ENCODE measurements around the gene GRAP. TPM values are rescaled to one million over a fixed set of nuclear protein-coding genes. Genes with fewer than 3 reads are reported as not detected.

GRAP gene
- total and polyA plus RNA-seq, 2 experiments from 2014 or later = 0.24 TPM; not detected in 1

GRCh38 chr17:18991531-18992315 is 55.0 kb downstream of the GRAP start:
- peaks cover 22% of the 10 kb centered on the region; the same call in 1 of the 2 replicates for H4K20me1 ChIP-seq (replicated peaks; ENCODE audit: insufficient read depth)
- Mint-ChIP-seq H3K4me3 (no peak overlapping the region), H3K27me3 (ENCODE audit: insufficient read depth, low read depth, poor library complexity) (peaks cover 3% of the 10 kb centered on the region), H3K36me3 (ENCODE audit: low read depth) (peaks cover 31% of the 10 kb centered on the region), H3K27ac (no peak overlapping the region), H3K4me1 (peaks cover 10% of the 10 kb centered on the region; the same call in 2 of the 3 replicates), H3K9me3 (peaks cover 13% of the 10 kb centered on the region; the same call in 2 of the 3 replicates)
- peaks cover 50% of the 10 kb centered on the region for H3K79me2 ChIP-seq (replicated peaks; ENCODE audit: insufficient read depth)
- no peaks in the 10 kb centered on the region for H3F3A ChIP-seq (replicated peaks; ENCODE audit: low read depth)
- no peaks in the 10 kb centered on the region for H3K9me2 ChIP-seq (ENCODE audit: insufficient read depth)
- no peaks in the 10 kb centered on the region for H3K27me3 ChIP-seq (ENCODE audit: insufficient read depth)
- H2AFZ ChIP-seq = no peak overlapping the region
- TF ChIP-seq ZNF114 (CRISPR knock-in tag; IDR thresholded peaks at IDR 0.05) (no peak), STAT1 (IDR thresholded peaks at IDR 0.05; ENCODE audit: unreplicated experiment) (no peak), JUNB (IDR thresholded peaks at IDR 0.05; ENCODE audit: unreplicated experiment) (no peak), EZH2 (IDR thresholded peaks at IDR 0.05; ENCODE audit: low read depth, unreplicated experiment) (no peak), NANOG (IDR thresholded peaks at IDR 0.05; ENCODE audit: borderline replicate concordance) (no peak), CREB1 (CRISPR knock-in tag; IDR thresholded peaks at IDR 0.05; ENCODE audit: low read depth) (no peak), ZNF331 (CRISPR knock-in tag; IDR thresholded peaks at IDR 0.05; ENCODE audit: low read depth) (no peak)
- TF ChIP-seq, protein P1, sequence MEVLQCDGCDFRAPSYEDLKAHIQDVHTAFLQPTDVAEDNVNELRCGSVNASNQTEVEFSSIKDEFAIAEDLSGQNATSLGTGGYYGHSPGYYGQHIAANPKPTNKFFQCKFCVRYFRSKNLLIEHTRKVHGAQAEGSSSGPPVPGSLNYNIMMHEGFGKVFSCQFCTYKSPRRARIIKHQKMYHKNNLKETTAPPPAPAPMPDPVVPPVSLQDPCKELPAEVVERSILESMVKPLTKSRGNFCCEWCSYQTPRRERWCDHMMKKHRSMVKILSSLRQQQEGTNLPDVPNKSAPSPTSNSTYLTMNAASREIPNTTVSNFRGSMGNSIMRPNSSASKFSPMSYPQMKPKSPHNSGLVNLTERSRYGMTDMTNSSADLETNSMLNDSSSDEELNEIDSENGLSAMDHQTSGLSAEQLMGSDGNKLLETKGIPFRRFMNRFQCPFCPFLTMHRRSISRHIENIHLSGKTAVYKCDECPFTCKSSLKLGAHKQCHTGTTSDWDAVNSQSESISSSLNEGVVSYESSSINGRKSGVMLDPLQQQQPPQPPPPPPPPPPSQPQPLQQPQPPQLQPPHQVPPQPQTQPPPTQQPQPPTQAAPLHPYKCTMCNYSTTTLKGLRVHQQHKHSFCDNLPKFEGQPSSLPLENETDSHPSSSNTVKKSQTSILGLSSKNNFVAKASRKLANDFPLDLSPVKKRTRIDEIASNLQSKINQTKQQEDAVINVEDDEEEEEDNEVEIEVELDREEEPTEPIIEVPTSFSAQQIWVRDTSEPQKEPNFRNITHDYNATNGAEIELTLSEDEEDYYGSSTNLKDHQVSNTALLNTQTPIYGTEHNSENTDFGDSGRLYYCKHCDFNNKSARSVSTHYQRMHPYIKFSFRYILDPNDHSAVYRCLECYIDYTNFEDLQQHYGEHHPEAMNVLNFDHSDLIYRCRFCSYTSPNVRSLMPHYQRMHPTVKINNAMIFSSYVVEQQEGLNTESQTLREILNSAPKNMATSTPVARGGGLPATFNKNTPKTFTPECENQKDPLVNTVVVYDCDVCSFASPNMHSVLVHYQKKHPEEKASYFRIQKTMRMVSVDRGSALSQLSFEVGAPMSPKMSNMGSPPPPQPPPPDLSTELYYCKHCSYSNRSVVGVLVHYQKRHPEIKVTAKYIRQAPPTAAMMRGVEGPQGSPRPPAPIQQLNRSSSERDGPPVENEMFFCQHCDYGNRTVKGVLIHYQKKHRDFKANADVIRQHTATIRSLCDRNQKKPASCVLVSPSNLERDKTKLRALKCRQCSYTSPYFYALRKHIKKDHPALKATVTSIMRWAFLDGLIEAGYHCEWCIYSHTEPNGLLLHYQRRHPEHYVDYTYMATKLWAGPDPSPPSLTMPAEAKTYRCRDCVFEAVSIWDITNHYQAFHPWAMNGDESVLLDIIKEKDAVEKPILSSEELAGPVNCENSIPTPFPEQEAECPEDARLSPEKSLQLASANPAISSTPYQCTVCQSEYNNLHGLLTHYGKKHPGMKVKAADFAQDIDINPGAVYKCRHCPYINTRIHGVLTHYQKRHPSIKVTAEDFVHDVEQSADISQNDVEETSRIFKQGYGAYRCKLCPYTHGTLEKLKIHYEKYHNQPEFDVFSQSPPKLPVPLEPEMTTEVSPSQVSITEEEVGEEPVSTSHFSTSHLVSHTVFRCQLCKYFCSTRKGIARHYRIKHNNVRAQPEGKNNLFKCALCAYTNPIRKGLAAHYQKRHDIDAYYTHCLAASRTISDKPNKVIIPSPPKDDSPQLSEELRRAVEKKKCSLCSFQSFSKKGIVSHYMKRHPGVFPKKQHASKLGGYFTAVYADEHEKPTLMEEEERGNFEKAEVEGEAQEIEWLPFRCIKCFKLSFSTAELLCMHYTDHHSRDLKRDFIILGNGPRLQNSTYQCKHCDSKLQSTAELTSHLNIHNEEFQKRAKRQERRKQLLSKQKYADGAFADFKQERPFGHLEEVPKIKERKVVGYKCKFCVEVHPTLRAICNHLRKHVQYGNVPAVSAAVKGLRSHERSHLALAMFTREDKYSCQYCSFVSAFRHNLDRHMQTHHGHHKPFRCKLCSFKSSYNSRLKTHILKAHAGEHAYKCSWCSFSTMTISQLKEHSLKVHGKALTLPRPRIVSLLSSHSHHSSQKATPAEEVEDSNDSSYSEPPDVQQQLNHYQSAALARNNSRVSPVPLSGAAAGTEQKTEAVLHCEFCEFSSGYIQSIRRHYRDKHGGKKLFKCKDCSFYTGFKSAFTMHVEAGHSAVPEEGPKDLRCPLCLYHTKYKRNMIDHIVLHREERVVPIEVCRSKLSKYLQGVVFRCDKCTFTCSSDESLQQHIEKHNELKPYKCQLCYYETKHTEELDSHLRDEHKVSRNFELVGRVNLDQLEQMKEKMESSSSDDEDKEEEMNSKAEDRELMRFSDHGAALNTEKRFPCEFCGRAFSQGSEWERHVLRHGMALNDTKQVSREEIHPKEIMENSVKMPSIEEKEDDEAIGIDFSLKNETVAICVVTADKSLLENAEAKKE (CRISPR knock-in tag; IDR thresholded peaks at IDR 0.05) = no peak
- TF ChIP-seq, protein P2, sequence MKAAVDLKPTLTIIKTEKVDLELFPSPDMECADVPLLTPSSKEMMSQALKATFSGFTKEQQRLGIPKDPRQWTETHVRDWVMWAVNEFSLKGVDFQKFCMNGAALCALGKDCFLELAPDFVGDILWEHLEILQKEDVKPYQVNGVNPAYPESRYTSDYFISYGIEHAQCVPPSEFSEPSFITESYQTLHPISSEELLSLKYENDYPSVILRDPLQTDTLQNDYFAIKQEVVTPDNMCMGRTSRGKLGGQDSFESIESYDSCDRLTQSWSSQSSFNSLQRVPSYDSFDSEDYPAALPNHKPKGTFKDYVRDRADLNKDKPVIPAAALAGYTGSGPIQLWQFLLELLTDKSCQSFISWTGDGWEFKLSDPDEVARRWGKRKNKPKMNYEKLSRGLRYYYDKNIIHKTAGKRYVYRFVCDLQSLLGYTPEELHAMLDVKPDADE (IDR thresholded peaks at IDR 0.05) = no peak
- H3K36me3 ChIP-seq (ENCODE audit: insufficient read depth) = no peaks in the 10 kb centered on the region
- no peaks in the 10 kb centered on the region for H3K4me1 ChIP-seq (ENCODE audit: insufficient read depth)
- no peak overlapping the region for H3K4me2 ChIP-seq
- no peak overlapping the region for H3K4me3 ChIP-seq
- DNase-seq (ENCODE audit: low spot score) (no peak), ATAC-seq (no peak)
- no peak overlapping the region for H3K27ac ChIP-seq (ENCODE audit: low read depth)

Data from GM23338 (cell line).